KMS-11 (cell line): ENCODE data around the gene F13A1.

Source experiments
- H2AFZ ChIP-seq: fragments of 200-600 bp; sonication (generic); 2 replicates; pipeline ENCODE4 v1.6.1; 2016; ENCODE audit warnings: antibody characterized with exemption, mixed run types, low read depth
- H3K27ac ChIP-seq: fragments of 200-600 bp; sonication (generic); 2 replicates; pipeline ENCODE4 v1.6.1; 2016; ENCODE audit warnings: mild to moderate bottlenecking, mixed run types
- H3K27me3 ChIP-seq: fragments of 200-600 bp; sonication (generic); 2 replicates; pipeline ENCODE4 v1.6.1; 2017; ENCODE audit warnings: mild to moderate bottlenecking, low read depth, mixed run types, moderate library complexity; ENCODE audit not compliant: insufficient read depth
- H3K36me3 ChIP-seq: fragments of 200-600 bp; sonication (generic); 2 replicates; pipeline ENCODE4 v1.6.1; 2017; ENCODE audit warnings: mild to moderate bottlenecking, mixed run types; ENCODE audit not compliant: insufficient read depth
- H3K4me1 ChIP-seq: fragments of 200-600 bp; sonication (generic); 2 replicates; pipeline ENCODE4 v1.6.1; 2016; ENCODE audit warnings: mild to moderate bottlenecking, low read depth, mixed run types; ENCODE audit not compliant: poor library complexity, severe bottlenecking
- H3K4me2 ChIP-seq: fragments of 200-600 bp; sonication (generic); 2 replicates; pipeline ENCODE4 v1.7.0; 2016; ENCODE audit warnings: mild to moderate bottlenecking, mixed run types
- H3K4me3 ChIP-seq: fragments of 200-600 bp; sonication (generic); IDR thresholded peaks from 2 replicates; pipeline ENCODE4 v1.6.1; 2017; ENCODE audit warnings: low read depth, low read length, mixed read lengths; ENCODE audit not compliant: insufficient read depth
- H3K79me2 ChIP-seq: fragments of 200-600 bp; sonication (generic); 2 replicates; pipeline ENCODE4 v1.6.1; 2016; ENCODE audit warnings: low read depth, mixed run types; ENCODE audit not compliant: insufficient read depth
- H3K9ac ChIP-seq: fragments of 200-600 bp; sonication (generic); 2 replicates; pipeline ENCODE4 v1.6.1; 2016; ENCODE audit warnings: mild to moderate bottlenecking, mixed run types
- H4K20me1 ChIP-seq: fragments of 200-600 bp; sonication (generic); 2 replicates; pipeline ENCODE4 v1.6.1; 2016; ENCODE audit warnings: mild to moderate bottlenecking, mixed run types; ENCODE audit not compliant: insufficient read depth
- CTCF ChIP-seq: fragments of 200-600 bp; sonication (generic); conservative IDR thresholded peaks from 2 replicates; pipeline ENCODE4 v1.6.1; 2017; ENCODE audit warnings: low read depth, mild to moderate bottlenecking, antibody characterized with exemption, low read length, moderate library complexity, mixed read lengths

The F13A1 gene

GRCh38 chr6:6220718-6221117 lies 99.7 kb downstream of the F13A1 start:
- peak overlapping the region; percentile 49 for H3K4me2 ChIP-seq

GRCh38 chr6:6219716-6220115 lies 100.7 kb downstream of the F13A1 start:
- Histone ChIP-seq H2AFZ (no peak overlapping the region), H3K27me3 (no peaks in the 10 kb centered on the region), H4K20me1 (no peaks in the 10 kb centered on the region), H3K9ac (no peak overlapping the region), H3K27ac (no peak overlapping the region), H3K4me1 (peaks cover 34% of the 10 kb centered on the region), H3K36me3 (no peaks in the 10 kb centered on the region), H3K4me3 (no peak overlapping the region), H3K4me2 (no peak overlapping the region), H3K79me2 (no peaks in the 10 kb centered on the region)
- no peak for TF ChIP-seq CTCF

More at GRCh38 chr6:6220718-6221117, 99.7 kb downstream of the F13A1 start:
- Histone ChIP-seq H2AFZ (0 out of 2 replicates have a peak overlapping the region, but pooled peaks have one; percentile 8), H3K27me3 (no peaks in the 10 kb centered on the region), H3K9ac (no peak overlapping the region), H3K4me3 (no peak overlapping the region), H3K27ac (peak overlapping the region; percentile 17; the same call in 1 of the 2 replicates), H3K36me3 (no peaks in the 10 kb centered on the region), H3K79me2 (no peaks in the 10 kb centered on the region), H3K4me1 (peaks cover 34% of the 10 kb centered on the region), H4K20me1 (no peaks in the 10 kb centered on the region)
- peak; percentile 56 for TF ChIP-seq CTCF

DNA sequence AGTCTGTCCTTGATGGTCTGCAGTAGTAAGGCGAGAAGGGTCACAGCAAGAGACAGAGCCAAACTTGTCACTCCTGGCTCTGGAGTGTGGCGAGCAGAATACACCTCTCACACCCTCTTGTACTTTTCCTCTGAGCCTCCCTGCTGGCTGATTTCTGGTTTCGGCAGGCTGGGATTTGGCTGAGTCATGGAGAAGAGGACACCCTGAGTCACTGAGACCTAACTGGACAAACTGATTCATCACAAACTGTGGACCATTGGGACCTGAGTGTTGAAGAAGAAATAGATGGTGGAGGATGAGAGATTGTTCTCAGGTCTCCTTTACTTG lies 101.7 kb downstream of the F13A1 start:
- H2AFZ ChIP-seq = no peak overlapping the region
- no peak overlapping the region for H3K4me3 ChIP-seq
- peaks cover 34% of the 10 kb centered on the region for H3K4me1 ChIP-seq
- H3K27me3 ChIP-seq = no peaks in the 10 kb centered on the region
- no peak overlapping the region for H3K9ac ChIP-seq
- H3K79me2 ChIP-seq = no peaks in the 10 kb centered on the region
- TF ChIP-seq CTCF = no peak
- H4K20me1 ChIP-seq = no peaks in the 10 kb centered on the region
- no peaks in the 10 kb centered on the region for H3K36me3 ChIP-seq
- no peak overlapping the region for H3K4me2 ChIP-seq
- no peak overlapping the region for H3K27ac ChIP-seq

DNA sequence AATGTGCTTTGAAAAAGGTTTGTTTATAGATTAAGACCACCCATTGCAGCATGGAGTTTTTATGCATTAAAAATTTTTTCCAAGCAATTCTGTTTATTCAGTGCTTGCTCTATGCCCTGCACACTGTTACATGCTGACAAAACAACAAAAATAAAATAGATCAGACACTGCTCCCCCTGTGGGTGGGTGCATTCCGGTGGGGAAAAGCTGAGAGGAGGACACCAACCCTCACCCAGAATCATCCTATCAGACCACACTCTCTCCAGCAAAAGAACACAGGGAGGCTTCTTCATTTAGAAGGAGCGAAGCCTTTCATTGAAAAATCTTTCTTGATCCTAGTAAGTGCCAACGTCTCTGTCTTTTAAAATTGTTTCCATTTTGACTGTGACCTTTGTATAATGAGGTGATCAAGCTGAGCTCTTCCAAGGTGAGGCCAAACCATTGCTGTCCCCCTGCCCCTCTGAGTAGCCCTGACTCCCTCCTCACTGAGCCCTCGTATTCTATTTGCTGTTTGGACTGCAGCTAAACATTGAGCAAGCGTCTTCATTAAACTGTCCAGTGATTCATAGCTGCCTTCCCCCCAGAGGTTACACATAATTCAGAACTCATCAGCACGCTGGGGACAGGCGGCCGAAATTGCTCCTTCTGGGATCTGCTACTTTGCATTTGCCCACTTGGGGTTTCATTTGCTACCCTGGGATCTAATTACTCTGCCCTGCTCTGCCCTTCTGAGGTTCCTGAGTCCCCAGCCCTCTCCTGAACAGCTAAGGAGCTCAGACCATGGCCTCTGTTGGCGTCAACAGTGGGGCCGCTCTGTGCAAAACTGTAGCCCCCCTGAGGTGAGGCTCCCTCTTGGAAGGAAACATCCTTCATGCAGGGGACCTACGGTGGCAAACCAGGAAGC lies 102.4 kb downstream of the F13A1 start:
- Histone ChIP-seq H4K20me1 (no peaks in the 10 kb centered on the region), H3K4me2 (no peak overlapping the region), H3K36me3 (no peaks in the 10 kb centered on the region), H3K27me3 (no peaks in the 10 kb centered on the region), H3K79me2 (no peaks in the 10 kb centered on the region), H3K9ac (no peak overlapping the region), H3K4me1 (peaks cover 34% of the 10 kb centered on the region), H3K4me3 (no peak overlapping the region), H3K27ac (no peak overlapping the region), H2AFZ (no peak overlapping the region)
- no peak for TF ChIP-seq CTCF
